Measurements from ENCODE around the gene S100A13. TPM values are rescaled to one million over a fixed set of nuclear protein-coding genes. Genes with fewer than 3 reads are reported as not detected.

Gene S100A13
- total RNA-seq, 1 donor from 2014 or later = 172 TPM

GRCh38 chr1:153610334-153610733 is 17.0 kb downstream of the S100A13 start:
- H3K9me3 ChIP-seq (ENCODE audit: insufficient read depth, low read depth, low read length) = no peaks in the 10 kb centered on the region
- peaks cover 5% of the 10 kb centered on the region for H3K36me3 Mint-ChIP-seq (ENCODE audit: low read depth, unreplicated experiment)
- peaks cover 7% of the 10 kb centered on the region for H4K20me1 ChIP-seq (ENCODE audit: insufficient read depth, low read length)
- peaks cover 17% of the 10 kb centered on the region for H3K36me3 ChIP-seq (ENCODE audit: insufficient read depth, low read length)
- H3K9me3 Mint-ChIP-seq (ENCODE audit: unreplicated experiment) = no peaks in the 10 kb centered on the region
- H3K27me3 ChIP-seq (ENCODE audit: insufficient read depth, low read length) = no peaks in the 10 kb centered on the region
- peak; percentile 42 for DNase-seq (ENCODE audit: low read depth)
- H3K27me3 Mint-ChIP-seq (ENCODE audit: low read depth, unreplicated experiment) = no peaks in the 10 kb centered on the region
- H3K9ac ChIP-seq (ENCODE audit: low read length) = peak overlapping the region; percentile 42
- peak overlapping the region; percentile 87 for H3K4me2 ChIP-seq (ENCODE audit: low read length)
- no peak overlapping the region for H3K4me3 Mint-ChIP-seq (ENCODE audit: unreplicated experiment)
- peak overlapping the region; percentile 92 for H3K27ac ChIP-seq (ENCODE audit: low read depth, low read length)
- no peak for TF ChIP-seq CTCF (IDR thresholded peaks at IDR 0.05; ENCODE audit: insufficient read depth, low read depth, low read length)
- no peak for TF ChIP-seq EZH2 (IDR thresholded peaks at IDR 0.05; ENCODE audit: insufficient read depth, low read length)
- H2AFZ ChIP-seq (ENCODE audit: low read depth, low read length) = no peak overlapping the region
- H3K4me1 ChIP-seq (ENCODE audit: insufficient read depth, low read length) = peaks cover 47% of the 10 kb centered on the region
- no peak overlapping the region for H3K27ac Mint-ChIP-seq (ENCODE audit: unreplicated experiment)
- peaks cover 20% of the 10 kb centered on the region for H3K4me1 Mint-ChIP-seq (ENCODE audit: low read depth, unreplicated experiment)
- no peak for FAIRE-seq
- peaks cover 72% of the 10 kb centered on the region for H3K79me2 ChIP-seq (ENCODE audit: insufficient read depth, low read length)
- no peak overlapping the region for H3K4me3 ChIP-seq (ENCODE audit: insufficient read depth, low read depth, low read length)

- Histone ChIP-seq H3K27me3 (ENCODE audit: insufficient read depth, low read length) (no peaks in the 10 kb centered on the region), H2AFZ (ENCODE audit: low read depth, low read length) (peak overlapping the region; percentile 82), H3K79me2 (ENCODE audit: insufficient read depth, low read length) (peaks cover 72% of the 10 kb centered on the region), H3K27ac (ENCODE audit: low read depth, low read length) (peak overlapping the region; percentile 92), H3K36me3 (ENCODE audit: insufficient read depth, low read length) (peaks cover 17% of the 10 kb centered on the region), H4K20me1 (ENCODE audit: insufficient read depth, low read length) (peaks cover 9% of the 10 kb centered on the region), H3K9me3 (ENCODE audit: insufficient read depth, low read depth, low read length) (no peaks in the 10 kb centered on the region), H3K4me2 (ENCODE audit: low read length) (peak overlapping the region; percentile 87), H3K4me1 (ENCODE audit: insufficient read depth, low read length) (peaks cover 47% of the 10 kb centered on the region), H3K4me3 (ENCODE audit: insufficient read depth, low read depth, low read length) (peak overlapping the region; percentile 63), H3K9ac (ENCODE audit: low read length) (peak overlapping the region; percentile 87)
- H3K4me3 Mint-ChIP-seq (ENCODE audit: unreplicated experiment) = peak overlapping the region; percentile 89
- no peak for TF ChIP-seq EZH2 (IDR thresholded peaks at IDR 0.05; ENCODE audit: insufficient read depth, low read length)
- no peak for TF ChIP-seq CTCF (IDR thresholded peaks at IDR 0.05; ENCODE audit: insufficient read depth, low read depth, low read length)
- no peak overlapping the region for H3K27ac Mint-ChIP-seq (ENCODE audit: unreplicated experiment)
- H3K27me3 Mint-ChIP-seq (ENCODE audit: low read depth, unreplicated experiment) = peaks cover 2% of the 10 kb centered on the region
- H3K9me3 Mint-ChIP-seq (ENCODE audit: unreplicated experiment) = no peaks in the 10 kb centered on the region
- FAIRE-seq = no peak
- H3K36me3 Mint-ChIP-seq (ENCODE audit: low read depth, unreplicated experiment) = peaks cover 5% of the 10 kb centered on the region
- peaks cover 20% of the 10 kb centered on the region for H3K4me1 Mint-ChIP-seq (ENCODE audit: low read depth, unreplicated experiment)
- DNase-seq (ENCODE audit: low read depth) = no peak
These were observed 17.8 kb downstream of the S100A13 start for GRCh38 chr1:153609585-153609907.

- peaks cover 2% of the 10 kb centered on the region for H3K27me3 Mint-ChIP-seq (ENCODE audit: low read depth, unreplicated experiment)
- H3K4me3 Mint-ChIP-seq (ENCODE audit: unreplicated experiment) = peak overlapping the region; percentile 89
- H3K9me3 Mint-ChIP-seq (ENCODE audit: unreplicated experiment) = no peaks in the 10 kb centered on the region
- no peak for FAIRE-seq
- H4K20me1 ChIP-seq (ENCODE audit: insufficient read depth, low read length) = peaks cover 9% of the 10 kb centered on the region
- no peak for TF ChIP-seq EZH2 (IDR thresholded peaks at IDR 0.05; ENCODE audit: insufficient read depth, low read length)
- TF ChIP-seq CTCF (IDR thresholded peaks at IDR 0.05; ENCODE audit: insufficient read depth, low read depth, low read length) = no peak
- H3K4me1 ChIP-seq (ENCODE audit: insufficient read depth, low read length) = peaks cover 47% of the 10 kb centered on the region
- H2AFZ ChIP-seq (ENCODE audit: low read depth, low read length) = peak overlapping the region; percentile 82
- no peaks in the 10 kb centered on the region for H3K9me3 ChIP-seq (ENCODE audit: insufficient read depth, low read depth, low read length)
- peaks cover 20% of the 10 kb centered on the region for H3K4me1 Mint-ChIP-seq (ENCODE audit: low read depth, unreplicated experiment)
- peak overlapping the region; percentile 87 for H3K4me2 ChIP-seq (ENCODE audit: low read length)
- peaks cover 17% of the 10 kb centered on the region for H3K36me3 ChIP-seq (ENCODE audit: insufficient read depth, low read length)
- H3K27me3 ChIP-seq (ENCODE audit: insufficient read depth, low read length) = no peaks in the 10 kb centered on the region
- H3K9ac ChIP-seq (ENCODE audit: low read length) = peak overlapping the region; percentile 87
- H3K4me3 ChIP-seq (ENCODE audit: insufficient read depth, low read depth, low read length) = peak overlapping the region; percentile 63
- peaks cover 72% of the 10 kb centered on the region for H3K79me2 ChIP-seq (ENCODE audit: insufficient read depth, low read length)
- peaks cover 5% of the 10 kb centered on the region for H3K36me3 Mint-ChIP-seq (ENCODE audit: low read depth, unreplicated experiment)
- H3K27ac Mint-ChIP-seq (ENCODE audit: unreplicated experiment) = peak overlapping the region; percentile 92
- DNase-seq (ENCODE audit: low read depth) = peak; percentile 93
- peak overlapping the region; percentile 92 for H3K27ac ChIP-seq (ENCODE audit: low read depth, low read length)
These were observed 18.3 kb downstream of the S100A13 start for GRCh38 chr1:153608742-153609584.

Measured in astrocyte (in vitro differentiated cells and primary cell).